HG03039 (cell line): ENCODE results near the gene DHRSX.
"Not testable (repeated sequence)": the region's sequence is repeated elsewhere in the genome, so short reads cannot be mapped to it uniquely, and the experiment has no call there.

Experiments used
- ATAC-seq: cut with Tn5 transposase; IDR thresholded peaks from one replicate; pipeline ENCODE4 v1.9.1; 2021; ENCODE audit warnings: mild to moderate bottlenecking, moderate library complexity; ENCODE audit not compliant: unreplicated experiment

Gene DHRSX

DNA sequence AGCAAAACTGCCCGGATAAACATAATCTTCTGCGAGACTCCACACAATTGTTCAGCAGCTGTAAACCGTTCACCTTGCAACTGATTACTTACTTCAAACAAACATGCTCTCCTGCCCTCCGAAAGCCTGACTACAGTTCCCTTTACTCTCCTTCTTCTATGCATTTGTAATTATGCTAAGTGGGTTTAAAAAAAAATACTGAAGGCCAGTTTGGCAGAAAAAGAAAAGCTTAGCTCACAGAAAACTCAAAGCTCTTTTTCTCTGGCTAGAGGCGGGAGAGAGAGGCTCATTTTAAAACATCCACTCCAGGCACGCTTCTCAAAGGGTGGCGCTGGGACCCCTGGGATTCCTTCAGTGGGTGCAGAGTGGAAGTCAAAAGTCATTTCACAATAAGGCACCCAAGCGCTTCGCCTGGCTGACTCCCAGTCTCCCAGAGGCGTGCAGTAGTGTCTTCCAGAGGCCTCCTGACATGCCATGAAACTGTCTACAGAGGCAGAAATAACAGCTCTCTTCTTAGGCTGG lies 1.9 kb downstream of the DHRSX start:
- no peak for ATAC-seq

DNA sequence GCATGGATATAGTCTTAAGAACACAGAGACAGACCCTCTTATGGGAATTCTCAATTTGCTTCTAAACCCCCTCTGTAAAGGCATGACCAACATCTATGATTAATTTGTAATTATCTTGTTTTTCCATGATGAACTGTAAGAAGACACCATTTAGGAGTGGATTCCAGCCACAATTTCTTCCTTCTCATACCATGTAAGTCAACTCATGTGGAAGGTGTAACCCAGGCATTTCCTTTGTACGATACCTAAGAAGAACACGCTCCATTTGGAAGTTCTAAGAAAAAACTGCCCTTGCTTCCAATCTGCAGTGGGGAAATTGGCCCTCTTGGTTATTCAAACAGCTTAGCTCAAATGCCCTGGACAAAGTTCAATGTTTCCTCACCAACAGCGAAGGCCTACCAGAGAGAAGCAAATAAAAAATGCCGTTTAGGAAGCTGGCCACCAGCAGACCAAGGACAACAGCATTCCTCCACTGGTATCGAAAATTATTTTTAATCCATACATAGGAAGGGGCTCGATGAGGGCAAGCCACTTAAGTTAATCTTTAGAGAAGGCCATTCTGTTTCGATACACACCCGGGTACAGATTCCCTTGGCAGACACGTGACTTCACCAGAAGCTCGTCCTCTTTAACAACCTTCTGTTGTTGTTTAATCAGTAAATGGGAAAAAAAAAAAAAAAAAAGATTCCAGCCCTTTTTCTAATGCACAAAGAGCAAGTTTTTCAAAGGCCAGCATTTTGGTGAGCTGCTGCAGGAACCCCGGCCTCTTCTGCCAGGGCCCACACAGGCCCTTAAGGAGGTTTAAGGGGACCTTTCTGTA lies 2.6 kb downstream of the DHRSX start:
- ATAC-seq: no peak

DNA sequence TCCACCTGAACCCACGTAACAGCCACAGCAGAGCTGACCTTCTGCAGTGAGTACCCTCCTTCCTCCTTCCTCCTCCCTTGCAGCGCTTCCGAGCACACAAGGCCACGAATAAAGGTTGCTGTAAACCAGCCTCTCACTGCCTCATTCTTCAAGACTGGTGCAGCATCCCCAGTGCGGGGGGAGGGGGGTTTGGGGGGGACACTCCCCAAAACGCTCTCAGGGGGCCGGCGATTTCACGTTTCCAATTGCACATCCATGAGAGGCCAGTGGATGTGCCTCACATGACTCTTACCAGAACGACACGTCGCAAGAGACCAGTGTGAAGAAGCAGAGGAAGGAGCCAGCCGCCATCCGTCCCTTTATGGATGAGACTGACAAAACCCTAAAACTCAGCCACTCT lies 5.2 kb downstream of the DHRSX start:
- ATAC-seq: no peak

DNA sequence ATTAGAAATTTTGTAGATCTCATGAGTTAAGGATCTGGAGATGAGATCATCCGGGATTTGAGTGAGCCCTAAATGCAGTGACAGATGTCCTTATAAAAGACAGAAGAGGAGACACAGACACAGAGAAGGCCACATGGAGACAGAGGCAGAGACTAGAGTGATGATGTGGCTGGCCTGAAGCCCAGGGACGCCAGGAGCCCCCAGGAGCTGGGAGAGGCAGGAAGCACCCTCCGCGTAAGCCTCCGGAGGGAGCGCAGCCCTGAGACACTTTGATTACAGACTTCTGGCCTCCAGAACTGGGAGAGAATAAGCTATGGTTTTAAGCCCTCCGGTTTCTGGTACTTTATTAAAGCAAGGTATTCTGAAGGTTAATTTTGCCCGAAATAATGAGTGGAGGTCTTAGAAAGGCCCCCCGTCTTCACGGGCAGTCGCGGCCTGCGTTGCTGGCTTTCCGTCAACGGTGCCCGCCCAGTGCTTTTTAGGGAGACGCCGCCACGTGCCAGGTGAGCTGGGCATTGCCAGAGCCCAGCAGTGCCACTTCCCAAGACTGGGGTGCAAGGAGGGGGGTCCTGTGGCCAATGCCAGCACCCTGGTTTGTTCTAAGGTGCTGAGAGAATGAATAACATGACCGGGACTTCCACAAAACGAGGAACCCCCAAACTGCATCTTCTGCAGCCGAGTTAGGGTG lies 8.1 kb downstream of the DHRSX start:
- ATAC-seq: no peak

DNA sequence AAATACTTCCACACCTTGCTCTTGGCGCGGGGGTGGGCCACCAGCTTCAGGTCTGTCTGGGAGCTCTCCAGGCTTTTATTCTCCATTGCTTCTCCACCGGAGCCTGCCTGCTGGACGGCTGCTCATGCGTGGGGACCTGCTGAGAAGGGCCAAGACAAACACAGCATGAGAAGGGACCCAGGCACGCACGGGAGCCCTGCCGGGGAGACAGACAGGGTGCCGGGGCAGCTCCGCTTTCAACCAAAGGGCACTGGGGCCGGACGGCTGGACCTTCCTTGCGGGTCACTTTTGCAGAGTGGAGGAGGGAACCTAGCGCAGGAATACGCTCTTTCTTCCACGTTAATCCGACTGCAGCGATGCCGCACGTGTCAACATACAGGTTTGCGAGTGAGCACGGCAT lies 10.1 kb downstream of the DHRSX start:
- ATAC-seq: no peak

DNA sequence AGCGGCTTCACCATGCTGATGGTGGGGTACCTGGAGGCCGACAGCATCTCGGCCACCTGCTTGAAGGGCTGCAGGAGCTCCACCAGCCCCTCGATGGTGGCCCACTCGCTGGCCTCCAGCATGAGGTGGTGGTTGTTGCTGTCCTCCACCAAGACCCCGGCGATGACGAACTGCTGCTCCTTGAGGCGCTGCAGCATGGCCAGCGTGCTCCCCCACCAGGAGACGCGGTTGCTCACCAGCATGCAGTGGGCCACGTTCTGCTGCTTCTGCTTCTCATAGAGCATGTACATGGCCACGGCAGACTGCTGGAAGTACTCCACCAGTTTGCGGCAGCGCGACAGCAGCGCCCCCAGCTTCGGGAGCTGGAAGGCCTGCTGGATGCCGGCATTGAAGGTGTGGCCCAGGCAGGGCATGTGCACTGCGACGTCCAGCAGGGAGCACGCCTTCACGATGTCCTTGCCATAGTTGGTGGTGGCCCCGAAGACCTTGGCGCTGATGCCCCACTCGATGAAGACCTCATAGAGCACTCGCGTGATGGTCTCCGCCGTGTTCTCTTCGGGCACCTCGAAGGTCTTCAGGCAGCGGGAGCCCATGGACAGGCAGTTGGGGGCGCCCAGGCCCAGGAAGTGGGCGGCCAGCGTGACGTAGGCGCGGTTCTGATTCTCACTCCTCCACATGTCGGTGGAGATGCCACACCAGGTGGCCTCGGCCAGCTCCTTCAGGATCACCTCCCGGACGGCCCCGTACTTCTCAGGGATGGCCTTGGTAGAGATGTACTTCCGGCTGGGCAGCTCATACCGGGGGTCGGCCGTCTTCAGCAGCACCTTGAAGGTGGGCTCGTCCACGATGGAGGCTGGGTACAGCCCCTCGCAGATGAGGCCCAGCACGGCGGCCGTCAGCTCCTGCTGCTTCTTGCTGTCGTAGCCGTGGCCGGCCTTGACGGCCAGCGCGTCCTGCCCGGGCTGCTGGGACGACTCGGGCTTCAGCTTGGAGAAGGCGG lies 11.0 kb downstream of the DHRSX start:
- ATAC-seq: no peak

DNA sequence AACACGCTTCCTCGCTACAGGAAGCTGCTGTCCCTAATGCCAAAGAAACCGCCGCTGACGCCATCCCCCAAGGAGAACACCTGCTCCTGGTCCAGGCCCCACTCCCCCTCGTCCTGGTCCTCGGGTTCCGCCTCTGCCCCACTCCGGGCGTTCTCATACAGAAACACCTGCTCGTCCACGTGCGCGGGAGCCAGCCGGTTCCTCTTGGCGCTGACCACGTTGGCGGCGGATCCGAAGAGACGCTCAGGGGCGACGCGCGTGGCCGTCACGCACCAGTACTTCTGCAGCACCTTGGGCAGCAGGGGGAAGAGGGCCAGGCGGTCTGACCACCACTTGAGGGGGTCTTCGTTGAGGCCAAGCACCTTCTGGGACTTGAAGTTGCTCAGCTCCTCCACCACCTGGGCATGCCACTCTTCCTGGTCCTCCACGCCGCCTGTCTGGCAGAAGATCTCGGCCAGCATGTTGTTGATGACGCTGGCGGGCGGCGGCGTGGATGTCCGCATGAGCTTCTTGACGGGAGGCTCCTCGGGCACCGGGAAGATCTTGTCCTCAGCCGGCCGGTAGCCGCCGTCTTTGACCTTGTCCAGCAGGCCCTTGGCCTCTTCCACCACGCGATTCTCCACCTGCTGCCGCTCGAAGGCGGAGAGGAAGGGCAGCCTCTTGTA lies 12.0 kb downstream of the DHRSX start:
- no peak for ATAC-seq

DNA sequence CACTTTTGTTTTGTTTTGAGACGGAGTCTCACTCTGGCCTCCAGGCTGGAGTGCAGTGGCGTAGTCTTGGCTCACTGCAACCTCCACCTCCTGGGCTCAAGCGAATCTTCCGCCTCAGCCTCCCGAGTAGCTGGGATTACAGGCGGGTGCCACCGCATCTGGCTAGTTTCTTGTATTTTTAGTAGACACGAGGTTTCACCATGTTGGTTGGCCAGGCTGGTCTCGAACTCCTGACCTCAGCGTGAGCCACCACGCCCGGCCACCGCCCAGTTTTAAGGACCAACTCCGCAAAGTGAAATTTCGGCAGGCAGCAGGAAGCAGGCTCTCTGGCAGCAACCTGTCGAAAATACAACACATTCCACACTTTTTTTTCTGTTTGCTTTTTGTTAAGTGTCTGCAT lies 13.4 kb downstream of the DHRSX start:
- no peak for ATAC-seq

DNA sequence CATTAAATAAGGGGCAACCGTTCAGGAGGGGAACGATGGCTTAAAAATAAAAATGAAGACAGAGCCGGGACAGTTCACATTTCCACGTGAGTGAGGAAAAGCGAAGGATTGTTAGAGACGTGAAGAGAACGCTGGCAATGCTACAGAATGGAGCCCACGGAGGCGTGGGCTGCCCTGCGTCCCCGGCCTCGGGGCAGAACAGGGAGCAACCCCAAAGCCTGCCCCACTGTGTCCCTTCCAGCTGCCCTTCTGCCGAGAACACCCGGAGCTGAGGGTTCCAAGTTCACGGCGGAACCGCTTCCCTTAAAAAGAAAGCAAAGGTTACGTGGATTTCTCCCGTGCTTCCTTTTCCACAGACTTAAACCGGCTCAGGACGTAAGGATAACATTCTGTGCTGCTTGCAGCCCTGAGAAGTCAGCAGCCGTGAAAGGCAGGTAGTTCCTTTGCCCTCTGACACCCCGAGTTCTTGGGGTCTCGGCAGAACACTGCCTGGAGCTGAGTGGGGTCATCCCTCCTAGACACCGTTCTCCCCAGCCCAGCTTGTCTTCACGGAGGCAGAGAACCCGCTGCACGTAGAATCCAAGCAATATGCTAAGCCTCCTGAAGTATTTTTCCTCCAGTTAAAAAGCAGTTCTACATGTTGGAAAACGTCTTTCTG lies 14.2 kb downstream of the DHRSX start:
- ATAC-seq: no peak

DNA sequence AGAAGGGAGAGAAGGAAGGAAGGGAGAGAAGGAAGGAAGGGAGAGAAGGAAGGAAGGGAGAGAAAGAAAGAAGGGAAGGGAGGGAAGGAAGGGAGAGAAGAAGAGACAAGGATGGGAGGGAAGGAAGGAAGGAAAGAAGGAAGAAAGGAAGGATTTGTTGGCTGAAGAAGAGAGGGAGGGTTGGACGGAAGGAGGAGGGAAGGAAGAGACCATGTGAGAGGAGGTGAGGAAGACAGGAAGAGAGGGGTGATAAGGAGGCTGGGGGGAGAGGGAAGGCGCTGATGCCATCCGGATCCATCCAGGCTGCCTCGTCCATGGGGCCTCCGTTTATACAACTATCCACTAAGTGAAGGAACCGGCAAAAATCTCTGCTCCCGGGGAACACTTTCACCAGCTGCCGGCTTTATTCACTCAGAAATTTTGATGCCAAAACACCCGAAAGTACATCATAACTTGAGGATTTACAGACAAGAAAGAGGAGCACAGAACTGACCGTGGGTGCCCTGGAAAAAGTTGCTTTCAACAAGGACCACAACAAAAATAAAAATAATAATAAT lies 14.9 kb downstream of the DHRSX start:
- no peak for ATAC-seq

DNA sequence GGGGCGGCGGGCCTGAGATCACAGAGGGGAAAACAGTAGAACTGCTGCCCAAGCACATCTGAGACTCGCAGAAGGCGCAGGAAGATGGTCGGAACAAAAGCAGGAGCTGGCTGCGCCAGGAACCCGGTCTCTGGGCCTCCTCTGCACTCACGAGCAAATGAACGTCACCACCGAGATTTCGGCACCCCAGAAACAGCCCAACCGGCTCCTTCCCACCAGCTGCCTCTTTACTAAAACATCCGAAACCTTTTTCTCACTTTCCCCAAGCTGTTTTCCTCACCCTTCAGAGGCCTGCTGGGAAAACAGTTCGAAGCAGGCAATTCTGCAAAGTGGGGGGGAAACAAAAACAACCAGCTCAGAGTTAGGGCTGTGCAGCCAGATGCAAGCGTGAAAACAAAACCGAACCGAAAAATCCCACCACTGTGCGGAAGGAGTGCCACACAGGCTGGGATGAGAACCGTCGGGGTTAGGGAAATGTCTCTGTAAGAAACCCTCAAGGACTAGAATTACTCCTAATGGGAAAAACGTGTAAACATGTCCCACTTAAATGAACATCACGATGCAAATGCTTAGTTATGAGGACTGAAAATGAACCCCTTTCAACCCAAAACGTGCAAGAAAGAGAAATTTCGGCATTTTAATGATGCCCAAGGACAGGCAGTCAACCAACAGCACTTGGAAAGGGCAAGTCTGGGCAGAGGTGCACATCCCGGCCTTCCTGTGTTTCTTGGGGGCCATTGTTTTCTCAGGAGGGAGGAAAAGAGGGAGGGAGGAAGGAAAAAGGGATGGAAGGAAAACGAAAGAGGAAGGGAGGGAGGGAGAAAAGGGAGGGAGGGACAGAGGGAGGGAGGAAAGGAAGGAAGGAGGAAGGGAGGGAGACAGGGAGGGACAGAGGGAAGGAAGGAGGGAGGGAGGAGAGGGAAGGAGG lies 15.8 kb downstream of the DHRSX start:
- ATAC-seq: no peak

DNA sequence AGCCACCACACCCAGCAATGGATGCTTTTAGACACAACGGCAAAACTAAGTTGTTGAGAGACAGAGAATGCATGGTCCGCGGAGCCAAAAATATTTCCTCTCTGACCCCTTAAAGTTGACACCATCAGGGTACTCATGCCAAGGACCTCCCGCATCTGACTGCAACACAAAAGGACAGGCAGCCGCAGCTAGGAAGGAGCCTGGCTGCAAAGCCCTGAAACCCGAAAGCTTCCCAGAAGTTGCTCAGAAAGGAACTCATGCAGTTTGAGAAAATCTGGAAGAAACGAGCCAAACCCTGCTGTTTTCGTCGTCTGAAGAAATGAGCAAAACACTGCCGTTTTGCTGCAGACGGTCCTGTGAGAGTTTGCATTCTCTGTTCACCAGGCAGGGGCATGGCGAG lies 16.5 kb downstream of the DHRSX start:
- ATAC-seq: no peak

DNA sequence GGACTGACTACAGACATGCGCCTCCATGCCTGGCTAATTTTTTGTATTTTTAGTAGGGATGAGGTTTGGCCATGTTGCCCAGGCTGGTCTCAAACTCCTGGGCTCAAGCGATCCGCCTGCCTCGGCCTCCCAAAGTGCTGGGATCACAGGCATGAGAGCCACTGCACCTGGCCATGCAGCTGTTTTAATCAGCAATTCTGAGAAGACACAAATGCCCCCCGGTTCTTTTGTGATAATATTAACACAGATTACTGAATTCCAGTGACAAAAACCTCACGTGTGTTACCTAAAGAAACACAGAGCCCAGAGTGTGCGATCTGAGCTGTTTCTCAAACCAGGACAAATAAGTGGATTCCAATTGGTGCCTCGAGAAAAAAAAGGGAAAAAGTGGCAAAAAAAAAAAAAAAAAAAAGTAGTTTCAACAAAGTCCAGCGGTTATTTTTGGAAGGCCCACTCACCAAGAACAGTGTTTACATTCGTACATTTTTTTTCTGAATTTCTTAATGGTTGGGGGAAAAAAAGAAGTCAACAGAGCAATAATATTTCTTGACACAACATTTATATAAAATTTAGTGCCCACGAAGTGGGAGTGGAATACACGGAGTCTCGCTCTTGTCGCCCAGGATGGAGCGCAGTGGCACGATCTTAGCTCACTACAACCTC lies 17.2 kb downstream of the DHRSX start:
- no peak for ATAC-seq

DNA sequence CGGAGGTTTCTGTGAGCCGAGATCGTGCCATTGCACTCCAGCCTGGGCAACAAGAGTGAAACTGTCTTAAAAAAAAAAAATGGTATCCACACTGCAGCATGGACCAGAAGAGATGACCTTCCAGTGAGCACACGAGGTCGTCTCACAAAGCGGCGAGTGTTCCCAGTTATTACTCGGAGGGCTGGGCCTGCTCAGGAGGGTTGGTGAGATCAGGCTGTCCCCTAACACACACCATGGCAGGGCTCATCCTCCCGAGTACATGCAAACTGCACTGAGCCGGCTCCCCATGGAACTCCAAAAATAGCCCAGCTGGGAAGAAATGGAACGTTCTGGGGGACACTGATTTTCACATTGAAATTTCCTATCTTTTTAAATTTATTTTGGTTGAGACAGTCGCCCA lies 19.2 kb downstream of the DHRSX start:
- ATAC-seq: not testable (repeated sequence)

DNA sequence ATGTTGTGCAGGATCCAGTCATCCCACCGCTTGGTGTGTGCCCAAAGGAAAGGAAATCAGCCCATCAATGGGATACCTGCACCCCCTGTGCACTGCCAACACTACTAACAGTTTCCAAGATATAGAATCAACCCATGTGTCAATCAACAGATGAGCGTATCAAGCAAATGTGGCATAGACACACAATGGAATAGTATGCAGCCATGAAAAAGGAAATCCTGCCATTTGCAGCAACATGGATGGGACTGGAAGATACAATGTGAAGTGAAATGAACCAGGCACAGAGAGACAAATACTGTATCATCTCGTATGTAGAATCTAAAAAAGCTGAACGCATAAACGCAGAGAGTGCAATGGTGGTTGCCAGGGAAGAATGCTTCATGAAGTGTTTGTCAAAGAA lies 20.8 kb downstream of the DHRSX start:
- not testable (repeated sequence) for ATAC-seq

DNA sequence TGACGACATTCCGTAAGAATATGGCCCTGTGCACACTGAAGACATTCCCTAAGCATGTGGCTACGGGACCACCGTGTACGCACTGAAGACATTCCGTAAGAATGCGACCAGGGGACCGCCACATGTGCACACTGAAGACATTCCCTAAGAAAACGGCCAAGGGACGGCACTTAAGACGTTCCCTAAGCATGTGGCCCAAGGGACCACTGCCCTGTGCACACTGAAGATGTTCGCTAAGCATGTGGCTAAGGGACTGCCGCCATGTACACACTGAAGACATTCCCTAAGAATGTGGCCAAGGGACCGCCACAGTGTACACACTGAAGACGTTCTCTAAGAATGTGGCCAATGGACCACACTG lies 21.4 kb downstream of the DHRSX start:
- no peak for ATAC-seq

DNA sequence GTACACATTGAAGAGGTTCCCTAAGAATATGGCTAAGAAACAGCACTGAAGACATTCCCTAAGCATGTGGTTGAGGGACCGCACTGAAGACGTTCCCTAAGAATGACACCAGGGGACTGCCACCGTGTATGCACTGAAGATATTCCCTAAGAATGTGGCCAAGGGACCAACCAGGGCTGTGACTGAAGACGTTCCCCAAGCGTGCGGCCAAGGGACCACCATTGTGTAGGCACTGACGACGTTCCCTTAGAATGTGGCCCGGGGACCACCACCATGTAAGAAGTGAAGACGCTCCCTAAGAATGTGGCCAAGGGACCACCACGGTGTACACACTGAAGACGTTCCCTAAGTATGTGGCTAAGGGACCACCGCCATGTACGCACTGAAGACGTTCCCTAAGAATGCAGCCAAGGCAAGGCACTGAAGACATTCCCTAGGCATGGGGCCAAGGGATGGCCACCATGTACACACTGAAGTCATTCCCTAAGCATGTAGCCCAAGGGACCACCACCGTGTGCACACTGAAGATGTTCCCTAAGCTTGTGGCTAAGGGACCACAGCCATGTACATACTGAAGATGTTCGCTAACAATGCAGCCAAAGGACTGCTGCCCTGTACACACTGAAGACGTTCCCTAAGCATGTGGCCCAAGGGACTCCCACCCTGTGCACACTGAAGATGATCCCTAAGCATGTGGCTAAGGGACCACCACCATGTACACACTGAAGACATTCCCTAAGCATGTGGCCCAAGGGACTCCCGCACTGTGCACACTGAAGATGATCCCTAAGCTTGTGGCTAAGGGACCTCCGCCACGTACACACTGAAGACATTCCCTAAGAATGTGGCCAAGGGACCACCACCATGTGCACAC lies 22.0 kb downstream of the DHRSX start:
- ATAC-seq: no peak
